ENCODE results near the gene NOX4. TPM values are rescaled to one million over a fixed set of nuclear protein-coding genes. Genes with fewer than 3 reads are reported as not detected.

NOX4 gene
- total and polyA plus RNA-seq, 2 of the 8 experiments (the other 6 are each of a cell fraction or from before 2014, with no cell fraction given): 2.0 to 2.3 TPM

GRCh38 chr11:89433278-89433677, 57.9 kb downstream of the NOX4 start (continued):
- no peak for TF ChIP-seq CHD7 (IDR thresholded peaks at IDR 0.05; ENCODE audit: insufficient replicate concordance, low read length)
- no peak for TF ChIP-seq EGR1 (IDR thresholded peaks at IDR 0.05; ENCODE audit: borderline replicate concordance, low read depth, low read length)
- TF ChIP-seq SIX5 (IDR thresholded peaks at IDR 0.05; ENCODE audit: low read depth, low read length): no peak
- no peak for TF ChIP-seq CHD2 (IDR thresholded peaks at IDR 0.05; ENCODE audit: low read length)
- no peak for TF ChIP-seq CHD1 (IDR thresholded peaks at IDR 0.05; ENCODE audit: low read depth, low read length)
- TF ChIP-seq RFX5 (IDR thresholded peaks at IDR 0.05; ENCODE audit: borderline replicate concordance, low read depth, low read length): no peak
- no peak for TF ChIP-seq SP4 (IDR thresholded peaks at IDR 0.05; ENCODE audit: low read length)
- TF ChIP-seq BRCA1 (IDR thresholded peaks at IDR 0.05; ENCODE audit: low read depth, low read length): no peak
- TF ChIP-seq POLR2A (IDR thresholded peaks at IDR 0.05; ENCODE audit: control extremely low read depth in 1 of 2, low read depth in 2 of 2, low read length in 2 of 2): no peak
- no peak for TF ChIP-seq HDAC2 (IDR thresholded peaks at IDR 0.05; ENCODE audit: borderline replicate concordance in 1 of 2, low read depth in 2 of 2, low read length in 2 of 2)
- TF ChIP-seq PHF8 (conservative IDR thresholded peaks at IDR 0.05; ENCODE audit: low read depth, low read length): no peak
- no peak for TF ChIP-seq BCL11A (IDR thresholded peaks at IDR 0.05; ENCODE audit: low read depth in 2 of 2, low read length in 2 of 2)
- no peak for TF ChIP-seq TEAD4 (IDR thresholded peaks at IDR 0.05; ENCODE audit: low read depth, low read length)
- no peak for TF ChIP-seq POU5F1 (IDR thresholded peaks at IDR 0.05; ENCODE audit: low read depth, low read length)

All from H1 (cell line).